ENCODE results near the gene NUDT14.

Gene NUDT14

GRCh38 chr14:105180592-105181548 is at the start of gene NUDT14:
NUDT14 (minus strand) TSS chr14:105181312; CDS start chr14:105181209, 103 bp downstream.
- peak; percentile 64 for DNase-seq (ENCODE audit: low read depth)

GRCh38 chr14:105229099-105229655 is 48.1 kb upstream of the NUDT14 start:
- DNase-seq (ENCODE audit: low read depth), result no peak

GRCh38 chr14:105228562-105228961 is 47.5 kb upstream of the NUDT14 start:
- DNase-seq (ENCODE audit: low read depth), result no peak

GRCh38 chr14:105227346-105227745 is 46.2 kb upstream of the NUDT14 start:
- DNase-seq (ENCODE audit: low read depth), result no peak

- DNase-seq (ENCODE audit: low read depth), result no peak
Measured at GRCh38 chr14:105226198-105226597, 45.1 kb upstream of the NUDT14 start.

GRCh38 chr14:105224845-105225570 is 43.9 kb upstream of the NUDT14 start:
- no peak for DNase-seq (ENCODE audit: low read depth)

GRCh38 chr14:105223770-105224544 is 42.8 kb upstream of the NUDT14 start:
- no peak for DNase-seq (ENCODE audit: low read depth)

- DNase-seq (ENCODE audit: low read depth), result no peak
Measured at GRCh38 chr14:105223260-105223659, 42.1 kb upstream of the NUDT14 start.

GRCh38 chr14:105221598-105222178 is 40.6 kb upstream of the NUDT14 start:
- no peak for DNase-seq (ENCODE audit: low read depth)

- no peak for DNase-seq (ENCODE audit: low read depth)
Measured at GRCh38 chr14:105220699-105221597, 39.8 kb upstream of the NUDT14 start.

- no peak for DNase-seq (ENCODE audit: low read depth)
Measured at GRCh38 chr14:105219753-105220152, 38.6 kb upstream of the NUDT14 start.

GRCh38 chr14:105219043-105219612 is 38.0 kb upstream of the NUDT14 start:
- no peak for DNase-seq (ENCODE audit: low read depth)

GRCh38 chr14:105218611-105219010 is 37.5 kb upstream of the NUDT14 start:
- no peak for DNase-seq (ENCODE audit: low read depth)

- no peak for DNase-seq (ENCODE audit: low read depth)
Measured at GRCh38 chr14:105217774-105218173, 36.7 kb upstream of the NUDT14 start.

- DNase-seq (ENCODE audit: low read depth), result no peak
Measured at GRCh38 chr14:105216490-105217247, 35.6 kb upstream of the NUDT14 start.

GRCh38 chr14:105215602-105216001 is 34.5 kb upstream of the NUDT14 start:
- no peak for DNase-seq (ENCODE audit: low read depth)

- no peak for DNase-seq (ENCODE audit: low read depth)
Measured at GRCh38 chr14:105214324-105214915, 33.3 kb upstream of the NUDT14 start.

- no peak for DNase-seq (ENCODE audit: low read depth)
Measured at GRCh38 chr14:105213361-105213760, 32.2 kb upstream of the NUDT14 start.

Data from stimulated activated CD8-positive, alpha-beta memory T cell treated with anti-CD3 and anti-CD28 coated beads, Interleukin-7, amount 100 ng/mL, for 24 hours (primary cell).